GM19467 (cell line): ENCODE measurements around the gene ATF6.

Experiments
- ATAC-seq: cut with Tn5 transposase; IDR thresholded peaks from one replicate; pipeline ENCODE4 v1.9.1; 2021; ENCODE audit warnings: mild to moderate bottlenecking, moderate library complexity; ENCODE audit not compliant: unreplicated experiment

ATF6 gene

DNA sequence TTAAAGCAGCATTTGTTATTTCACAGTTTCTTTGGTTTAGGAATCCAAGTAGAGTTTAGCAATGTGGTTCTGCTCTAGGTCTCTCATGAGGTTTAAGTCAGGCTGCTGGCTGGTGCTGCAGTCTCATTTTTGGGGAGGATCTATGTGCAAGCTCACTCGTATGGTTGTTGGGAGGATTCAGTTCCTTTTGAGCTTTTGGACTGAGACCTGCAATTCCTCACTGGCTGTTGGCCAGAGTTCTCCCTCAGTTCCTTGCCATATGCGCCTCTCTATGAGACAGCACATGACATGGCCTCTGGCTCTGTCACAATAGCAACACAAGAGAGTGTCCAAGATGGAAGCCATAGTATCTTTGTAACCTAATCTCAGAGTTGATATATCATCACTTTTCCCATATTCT lies 166.5 kb downstream of the ATF6 start:
- no peak for ATAC-seq

DNA sequence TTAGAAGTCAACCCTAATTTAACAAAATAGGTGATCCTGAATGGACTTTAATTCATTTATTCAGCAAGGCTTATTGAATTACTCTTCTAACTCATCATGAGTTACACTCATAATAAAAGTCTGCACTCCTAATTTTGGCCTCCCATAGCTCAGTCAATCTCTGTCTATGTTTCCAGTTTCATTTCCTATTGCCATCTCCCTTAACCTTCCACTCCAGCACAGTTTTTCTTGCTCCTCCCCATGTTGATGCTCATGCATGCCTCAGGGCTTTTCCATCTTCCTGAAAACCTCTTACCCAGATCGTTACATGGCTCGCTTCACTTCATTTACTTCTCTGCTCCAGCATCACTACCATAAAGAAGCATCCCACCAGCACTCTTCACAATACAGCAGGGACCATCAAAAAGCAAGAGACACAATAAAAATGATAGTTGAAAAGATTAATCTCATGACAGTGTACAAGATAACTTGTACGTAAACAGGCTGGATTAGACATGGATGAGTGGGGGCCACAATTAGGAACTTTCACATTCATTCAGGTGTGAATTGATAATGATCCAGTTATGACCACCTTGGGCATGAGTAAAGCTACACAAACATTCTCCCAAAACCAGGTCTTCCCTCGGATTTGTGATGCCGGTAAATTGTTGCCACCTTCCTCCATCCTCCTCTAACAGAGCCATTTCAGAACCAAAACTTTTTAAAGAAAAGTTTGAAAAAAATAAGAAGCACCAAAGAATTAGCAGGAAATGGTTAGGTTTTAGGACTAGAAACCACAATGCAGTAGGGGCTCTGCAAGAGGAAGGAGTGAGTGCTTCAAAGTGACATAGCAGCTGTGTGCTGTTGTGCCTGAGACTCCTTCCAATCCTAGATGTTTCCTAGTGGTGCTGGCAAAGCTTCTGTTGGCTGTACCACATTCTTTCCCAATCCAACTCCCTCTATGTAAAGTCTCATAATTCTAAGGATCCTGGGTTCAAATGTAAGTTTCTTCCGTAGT lies 167.8 kb downstream of the ATF6 start:
- ATAC-seq = no peak

DNA sequence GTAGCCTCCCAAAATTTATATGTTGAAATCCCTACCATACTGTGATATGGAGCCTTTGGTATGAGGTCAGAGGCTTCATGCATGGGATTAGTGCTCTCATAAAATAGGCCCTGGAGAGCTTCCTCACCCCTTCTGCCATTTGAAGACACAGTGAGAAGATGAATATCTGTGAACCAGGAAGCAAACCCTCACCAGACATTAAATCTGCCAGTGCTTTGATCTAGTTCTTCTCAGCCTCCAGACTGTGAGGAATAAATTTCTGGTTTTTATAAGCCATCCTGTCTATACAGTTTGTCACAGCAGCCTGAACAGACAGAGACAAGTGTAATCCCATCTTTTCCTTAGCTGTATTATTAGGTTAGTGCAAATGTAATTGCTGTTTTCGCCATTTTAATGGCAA lies 169.1 kb downstream of the ATF6 start:
- no peak for ATAC-seq

DNA sequence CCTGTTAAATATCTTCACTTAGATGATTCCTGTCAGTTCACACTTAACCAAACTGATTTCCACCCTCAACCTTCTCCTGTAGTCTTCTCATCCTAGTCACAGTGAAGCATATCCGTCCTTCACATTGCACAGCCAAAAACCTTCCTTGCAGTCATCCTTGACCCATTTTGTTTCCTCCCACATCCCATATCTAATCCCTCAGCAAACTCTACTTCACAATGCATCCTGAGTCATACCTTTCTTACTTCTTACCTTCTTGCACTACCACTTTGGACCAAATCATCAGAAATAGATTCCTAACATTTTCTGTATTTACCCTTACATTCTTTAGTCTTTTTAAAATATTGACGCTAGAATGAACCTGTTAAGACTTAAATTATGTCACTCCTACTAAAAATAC lies 170.7 kb downstream of the ATF6 start:
- ATAC-seq = no peak

DNA sequence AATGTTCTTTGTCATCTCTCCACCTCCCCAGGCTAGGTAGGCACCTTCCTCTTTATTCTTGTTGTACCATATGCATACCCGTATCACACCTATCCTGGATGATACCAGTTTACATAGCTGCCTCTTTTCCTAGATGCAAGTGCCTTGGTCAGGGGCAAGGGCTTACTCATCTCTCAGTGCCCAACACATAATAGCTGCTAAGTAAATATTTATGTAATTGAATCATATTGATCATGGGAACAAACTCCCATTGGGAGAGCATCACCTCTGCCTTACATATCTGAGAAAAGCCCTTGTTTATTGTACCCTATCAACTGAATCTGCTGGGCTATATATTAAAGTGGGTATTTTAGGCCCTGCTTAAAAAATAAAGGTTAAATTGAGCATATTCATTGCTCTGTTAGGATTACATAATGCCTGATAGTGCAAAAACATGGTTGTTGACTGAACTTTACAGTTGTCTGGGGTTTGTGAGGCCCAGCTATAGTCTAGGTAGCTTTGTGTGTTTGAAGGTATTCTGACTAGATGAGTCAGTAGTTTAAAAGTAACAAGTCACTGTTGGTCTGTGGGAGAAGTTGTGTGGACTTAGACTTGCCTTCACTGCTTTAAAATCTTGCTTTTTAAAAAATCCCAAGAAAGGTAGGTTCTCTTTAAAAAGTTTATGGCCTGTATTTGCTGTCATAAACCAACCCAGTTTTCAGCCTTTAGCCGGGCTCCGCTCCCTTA lies 174.9 kb downstream of the ATF6 start:
- no peak for ATAC-seq

DNA sequence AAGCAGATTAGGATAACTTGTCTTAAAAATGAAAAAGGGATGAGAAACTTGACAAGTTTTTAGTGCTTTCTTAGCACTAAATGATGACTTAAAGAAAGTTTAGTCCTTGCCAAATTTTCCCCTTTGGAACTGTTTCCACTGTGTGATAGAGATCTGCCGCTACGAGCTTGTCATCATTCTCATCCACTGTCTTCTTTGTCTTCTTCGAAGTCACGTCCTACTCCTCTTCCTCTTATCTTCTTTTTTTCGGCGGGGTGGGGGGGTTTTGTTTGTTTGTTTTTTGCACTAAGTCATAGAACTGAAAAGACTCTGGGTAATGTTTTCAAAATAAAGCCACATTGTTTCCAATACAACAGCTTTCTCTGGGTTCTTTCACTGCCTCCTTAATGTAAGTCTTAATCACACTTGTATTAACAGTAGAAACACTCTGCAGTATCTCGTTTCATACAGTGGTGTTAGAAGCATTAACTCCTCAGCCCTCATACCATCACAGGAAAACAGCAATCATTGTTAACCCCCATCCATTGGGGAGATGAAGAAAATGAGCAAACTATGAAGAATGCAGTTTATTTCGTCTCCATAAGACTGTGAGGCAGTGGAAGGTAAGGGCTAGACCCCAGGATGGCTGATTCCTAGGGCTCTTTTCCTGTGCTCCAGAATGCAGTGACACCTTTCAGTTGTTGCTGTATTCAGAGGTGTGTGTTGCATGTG lies 175.8 kb downstream of the ATF6 start:
- no peak for ATAC-seq

DNA sequence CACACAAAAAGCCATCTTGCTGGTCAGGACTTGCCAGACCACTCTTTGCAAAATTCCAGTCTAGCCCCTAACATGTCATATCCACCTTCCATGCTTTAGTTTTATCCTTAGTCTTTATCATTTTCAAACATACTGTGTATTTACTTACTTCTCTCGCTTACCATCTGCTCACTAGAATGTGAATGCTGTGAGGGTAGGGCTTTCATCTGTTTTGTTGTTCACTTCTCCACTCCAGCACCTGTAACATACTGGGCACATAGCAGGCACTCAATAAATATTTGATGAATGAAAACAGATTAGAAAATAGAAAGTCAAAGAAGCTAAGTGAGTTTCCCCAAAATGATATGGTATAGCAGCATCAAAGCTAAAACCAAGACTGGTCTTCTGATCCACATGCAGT lies 177.6 kb downstream of the ATF6 start:
- no peak for ATAC-seq

DNA sequence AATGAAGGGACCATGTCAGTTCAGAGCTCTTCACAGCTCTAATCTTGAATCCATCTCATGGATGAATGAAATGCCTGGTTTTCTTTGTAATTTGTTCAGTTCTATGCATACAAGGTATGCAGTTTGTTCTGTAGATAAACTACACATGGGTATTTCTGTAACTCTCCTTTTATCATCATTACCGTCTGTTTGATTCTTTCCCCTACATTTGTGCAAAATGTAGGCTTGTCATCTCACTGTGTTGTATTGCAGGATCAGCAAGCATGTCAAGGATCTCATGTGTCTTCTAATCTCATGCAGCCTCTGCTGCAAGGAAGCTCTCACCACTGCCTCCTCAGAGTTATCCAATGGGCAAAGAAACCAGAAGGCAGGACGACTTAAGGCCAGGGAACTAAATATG lies 178.3 kb downstream of the ATF6 start:
- ATAC-seq = no peak

DNA sequence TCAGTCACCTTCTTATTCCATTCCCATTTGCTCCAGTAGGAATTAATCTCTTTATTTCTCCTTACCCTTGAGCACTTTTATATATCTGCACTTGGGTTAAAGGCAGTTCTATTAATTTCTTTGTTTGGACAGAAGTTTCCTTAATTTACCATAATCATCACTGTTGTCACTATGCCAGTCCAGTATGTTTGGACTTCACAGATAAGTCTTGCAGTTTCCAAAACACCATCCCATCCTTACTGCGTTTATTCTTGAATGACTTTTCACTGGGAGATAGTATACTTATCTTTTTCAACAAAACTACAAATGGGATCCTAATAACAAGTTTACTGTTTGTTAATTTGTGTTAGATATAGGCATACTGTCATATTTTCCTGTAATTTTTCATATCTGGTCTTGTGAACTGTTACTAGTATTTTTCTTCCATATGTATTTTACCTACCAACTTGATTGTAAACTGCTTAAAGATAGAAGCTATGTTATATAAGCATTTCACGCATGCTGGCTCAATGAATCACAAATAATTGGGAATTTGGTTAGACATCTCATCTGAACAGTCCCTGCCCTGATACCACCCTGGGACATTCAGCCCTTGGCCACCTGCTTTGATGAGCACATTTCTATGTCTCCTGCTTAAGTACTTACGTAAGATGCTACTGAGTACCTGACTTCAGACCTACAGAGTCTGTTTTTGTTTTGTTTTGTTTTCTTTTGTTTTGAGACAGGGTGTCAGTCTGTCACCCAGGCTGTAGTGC lies 179.4 kb downstream of the ATF6 start:
- ATAC-seq = no peak

DNA sequence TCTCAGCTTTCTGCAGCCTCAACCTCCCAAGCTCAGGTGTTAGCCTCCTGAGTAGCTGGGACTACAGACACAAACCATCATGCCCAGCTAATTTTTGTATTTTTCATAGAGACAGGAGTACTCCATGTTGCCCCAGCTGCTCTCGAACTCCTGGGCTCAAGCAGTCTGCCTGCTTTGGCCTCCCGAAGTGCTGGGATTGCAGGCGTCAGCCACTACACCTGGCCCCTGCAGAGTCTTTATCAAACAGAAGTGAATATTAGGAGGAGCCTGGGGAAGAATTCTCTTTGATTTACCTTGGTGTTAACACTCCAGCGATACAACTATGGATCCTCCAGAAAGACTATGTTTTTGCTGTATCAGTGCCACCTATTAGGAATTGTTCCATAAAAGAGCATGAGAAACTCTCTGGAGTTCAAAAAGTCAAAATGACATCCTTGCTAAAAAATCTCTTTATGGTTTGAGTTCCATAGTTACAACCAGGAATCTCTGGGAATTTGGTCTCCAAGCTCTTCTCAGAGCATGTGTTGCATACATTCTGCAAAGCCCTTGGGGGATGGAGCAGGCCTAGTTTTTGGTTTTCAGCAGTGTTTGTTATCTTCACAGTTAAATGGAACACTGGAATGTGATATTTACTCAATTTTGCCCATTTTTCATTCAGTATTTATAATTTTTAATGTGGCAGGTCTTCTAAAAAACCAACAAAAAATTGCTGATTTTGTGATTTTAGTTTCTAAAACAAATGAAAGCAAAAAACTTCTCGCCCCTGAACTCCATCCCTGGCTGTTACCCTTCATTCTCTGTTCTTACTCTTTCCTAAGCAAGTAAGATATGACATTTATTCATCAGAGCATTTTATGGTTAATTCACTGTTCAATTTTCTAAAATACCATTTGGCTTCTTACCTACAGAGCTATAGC lies 180.2 kb downstream of the ATF6 start:
- ATAC-seq = no peak

DNA sequence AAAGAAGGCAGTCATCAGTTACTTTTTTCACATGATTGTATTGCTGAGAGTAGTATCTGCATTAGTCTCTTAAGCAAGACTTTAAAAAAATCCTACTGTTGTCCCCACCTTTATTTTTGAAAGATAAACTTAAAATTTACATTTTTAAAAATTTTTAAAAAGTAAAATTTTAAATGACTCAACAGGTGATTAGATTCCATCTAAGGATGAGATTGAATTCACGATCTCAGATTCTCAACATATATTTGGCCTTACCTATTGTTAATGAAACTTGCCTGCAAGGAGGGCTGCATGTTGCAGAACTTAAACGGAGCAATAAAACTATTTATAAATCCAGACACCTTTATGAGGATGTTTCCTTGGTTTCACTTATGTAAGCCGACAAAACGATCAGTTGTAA lies 182.3 kb downstream of the ATF6 start:
- no peak for ATAC-seq

DNA sequence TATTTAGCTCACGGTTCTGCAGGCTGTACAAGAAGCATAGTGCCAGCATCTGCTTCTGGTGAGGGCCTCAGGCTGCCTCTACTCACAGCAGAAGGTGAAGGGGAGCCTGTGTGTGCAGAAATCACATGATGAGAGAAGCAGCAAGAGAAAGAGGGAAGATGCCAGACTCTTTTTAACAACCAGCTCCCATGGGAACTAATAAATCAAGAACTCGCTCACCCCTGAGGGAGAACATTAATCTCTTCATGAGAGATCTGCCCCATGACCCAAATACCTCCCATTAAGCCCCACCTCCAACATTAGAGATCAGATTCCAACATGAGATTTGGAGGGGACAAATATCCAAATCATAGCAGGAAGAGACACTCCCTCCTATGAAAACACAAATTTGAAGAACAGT lies 183.4 kb downstream of the ATF6 start:
- ATAC-seq = no peak

DNA sequence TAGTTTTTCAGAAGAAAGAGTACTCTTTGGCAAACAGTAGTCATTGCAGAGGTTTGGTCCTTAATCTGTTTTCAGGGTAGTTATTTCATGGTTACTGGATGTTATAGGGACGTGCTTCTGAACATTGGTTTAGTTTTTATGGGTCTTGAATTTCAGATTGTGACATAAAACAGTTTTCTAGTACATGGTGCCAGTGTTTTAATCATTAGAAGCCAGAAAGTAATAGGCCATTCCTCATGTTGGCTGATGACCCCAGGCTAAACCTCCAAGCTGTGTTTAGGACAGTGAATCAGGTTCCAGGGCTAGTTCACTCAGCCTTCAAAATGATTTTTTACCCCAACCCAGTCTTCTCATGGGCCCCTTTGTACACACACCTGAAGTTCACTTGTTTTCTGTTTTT lies 184.3 kb downstream of the ATF6 start:
- no peak for ATAC-seq

DNA sequence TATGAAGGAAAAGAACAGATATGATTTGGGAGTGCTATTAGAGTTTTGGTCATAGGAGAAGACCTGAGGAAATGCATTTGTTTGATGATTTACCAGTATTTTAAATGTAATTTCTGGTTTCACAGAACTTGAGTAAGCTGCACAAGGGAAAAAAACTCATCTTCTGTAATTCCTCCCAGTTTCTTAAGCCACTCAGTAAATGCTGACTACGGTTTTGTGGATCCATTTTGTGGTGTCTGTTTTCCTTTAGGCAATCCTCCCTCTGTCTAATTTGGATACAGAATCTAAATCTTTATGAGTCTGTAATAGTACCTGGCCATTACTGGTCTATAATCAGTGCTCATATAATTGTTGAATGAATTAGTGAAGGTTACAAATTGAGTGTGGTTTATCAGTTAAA lies 185.5 kb downstream of the ATF6 start:
- ATAC-seq = no peak

DNA sequence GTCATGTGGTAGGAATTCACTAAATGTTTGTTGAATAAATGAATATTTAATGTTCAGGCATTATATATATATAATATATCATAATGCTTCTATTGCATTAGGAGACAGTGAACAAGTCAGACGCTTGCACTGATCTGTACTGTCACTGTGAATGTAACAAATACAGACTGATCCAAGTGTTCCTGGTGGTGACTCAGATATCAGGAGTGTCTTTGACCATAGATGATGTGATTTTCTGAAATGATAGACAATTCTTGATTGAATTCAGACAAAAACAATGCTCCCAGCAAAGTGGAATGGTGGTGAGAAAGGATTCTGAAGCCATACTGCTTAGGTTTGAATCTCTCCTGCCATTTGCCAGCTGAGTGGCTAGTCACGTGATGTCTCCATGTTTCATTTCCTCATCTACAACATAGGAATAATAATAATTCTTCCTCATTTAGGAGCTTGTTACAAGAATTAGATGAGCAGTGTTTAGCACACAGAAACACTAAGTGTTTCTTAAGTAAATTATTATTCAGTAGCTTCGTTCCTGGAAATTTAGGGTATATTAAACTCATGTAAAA lies 186.6 kb downstream of the ATF6 start:
- ATAC-seq = no peak

DNA sequence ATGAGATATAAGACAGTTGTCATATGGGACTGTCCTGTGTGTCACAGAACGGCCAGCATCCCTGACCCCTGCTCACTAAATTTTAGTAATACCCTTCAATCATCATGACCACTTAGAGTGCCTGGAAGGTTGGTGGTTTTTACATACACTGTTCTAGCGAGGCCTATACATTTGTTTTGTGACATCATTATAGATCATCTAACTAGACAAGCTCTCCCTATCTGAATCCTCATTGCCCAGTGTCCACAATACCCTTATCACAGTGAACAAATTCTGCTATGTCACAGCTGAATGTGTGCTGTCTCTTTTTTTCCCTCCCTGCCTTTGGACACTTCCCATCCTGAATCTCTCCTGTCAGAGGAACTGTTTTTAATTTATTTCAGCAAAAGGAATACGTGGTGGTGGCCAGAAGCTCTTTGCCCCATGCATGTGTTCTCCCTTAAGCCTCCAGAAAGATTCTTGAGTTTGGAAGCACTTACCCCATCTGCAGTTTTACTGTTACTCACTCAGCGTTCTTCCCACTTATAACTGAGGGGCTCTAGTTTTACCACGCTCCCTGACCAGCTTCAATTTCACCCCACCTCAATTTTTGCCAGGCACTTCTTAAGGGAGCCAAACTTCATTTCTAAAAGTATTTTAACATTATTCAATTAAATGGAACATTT lies 187.3 kb downstream of the ATF6 start:
- ATAC-seq = no peak

DNA sequence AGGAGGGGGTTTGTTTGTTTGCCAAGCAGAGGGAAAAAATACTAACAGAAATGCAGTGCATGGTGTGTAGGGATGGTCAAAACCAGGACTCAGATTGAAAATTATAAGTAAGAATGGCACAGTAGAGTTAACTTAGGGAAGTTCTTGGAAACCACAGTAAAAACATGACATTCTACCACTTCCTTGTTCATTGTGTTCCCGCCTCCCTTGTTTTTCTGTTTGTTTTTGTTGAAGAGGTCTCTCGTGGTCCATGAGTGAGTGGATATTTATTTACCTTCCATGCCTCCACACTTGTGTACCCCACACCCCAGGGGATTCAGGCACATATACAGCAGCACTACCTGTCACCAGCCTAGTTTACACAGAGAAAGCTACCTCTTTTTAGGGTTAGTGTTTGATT lies 187.9 kb downstream of the ATF6 start:
- no peak for ATAC-seq

DNA sequence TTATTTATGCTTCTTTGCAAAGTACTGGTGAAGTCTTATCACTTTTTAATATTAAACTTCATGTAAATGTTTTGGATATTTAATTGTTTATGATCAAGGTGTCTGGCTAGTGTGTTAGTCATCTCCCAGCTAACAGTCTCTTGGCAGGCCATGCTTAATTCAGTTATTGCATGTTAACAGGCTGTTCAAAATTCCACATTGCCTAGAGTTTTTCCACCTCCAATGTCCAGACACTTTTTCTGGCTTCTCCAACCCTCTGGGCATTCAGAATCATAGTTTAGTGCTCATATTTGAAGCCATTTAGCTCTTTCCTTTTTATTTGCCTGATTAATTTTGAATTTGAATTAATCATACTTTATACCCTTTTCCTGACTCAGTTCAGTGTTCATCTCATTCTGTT lies 188.3 kb downstream of the ATF6 start:
- no peak for ATAC-seq

DNA sequence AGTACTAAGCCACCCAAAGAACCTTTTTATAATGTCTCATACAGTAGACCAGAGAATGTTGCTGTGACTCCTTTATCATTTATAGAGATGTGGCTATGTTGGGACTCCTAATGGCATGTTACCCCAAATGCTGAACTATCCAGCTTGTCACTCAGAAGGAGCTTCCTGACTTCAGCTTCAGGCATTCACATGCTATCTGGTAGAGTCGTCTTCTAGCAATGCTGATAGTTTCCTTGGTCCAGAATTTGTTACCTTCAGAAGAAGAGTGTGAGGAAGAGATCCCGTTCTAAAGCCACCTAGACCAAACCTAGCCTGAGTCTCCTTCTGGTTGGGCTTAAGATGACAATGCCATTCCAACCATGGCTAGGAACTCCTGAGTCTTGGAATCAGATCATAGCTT lies 189.5 kb downstream of the ATF6 start:
- no peak for ATAC-seq
